ACC112 (cell line): ENCODE measurements around the gene PLAC1.

ENCODE experiments used
- H2AFZ ChIP-seq: fragments of 200-600 bp; sonication (generic); one replicate; pipeline ENCODE4 v1.6.0; 2017; ENCODE audit warnings: antibody characterized with exemption, low read length; ENCODE audit not compliant: unreplicated experiment
- H3K27ac ChIP-seq: fragments of 200-600 bp; sonication (generic); 2 replicates; pipeline ENCODE4 v1.5.1; 2014; ENCODE audit warnings: low read depth, mild to moderate bottlenecking, antibody characterized with exemption, low read length, moderate library complexity
- H3K27me3 ChIP-seq: fragments of 200-600 bp; sonication (generic); 2 replicates; pipeline ENCODE4 v1.6.1; 2014; ENCODE audit warnings: mild to moderate bottlenecking, antibody characterized with exemption, low read length, moderate library complexity, mixed read lengths; ENCODE audit not compliant: insufficient read depth
- H3K36me3 ChIP-seq: fragments of 200-600 bp; sonication (generic); 2 replicates; pipeline ENCODE4 v1.6.1; 2016; ENCODE audit warnings: mild to moderate bottlenecking, antibody characterized with exemption, low read length, moderate library complexity, mixed read lengths; ENCODE audit not compliant: insufficient read depth
- H3K4me1 ChIP-seq: fragments of 200-600 bp; sonication (generic); one replicate; pipeline ENCODE4 v1.6.1; 2016; ENCODE audit warnings: low read length, mixed read lengths; ENCODE audit not compliant: insufficient read depth, unreplicated experiment, control insufficient read depth
- H3K4me3 ChIP-seq: fragments of 200-600 bp; sonication (generic); 2 replicates; pipeline ENCODE4 v1.5.1; 2014; ENCODE audit warnings: mild to moderate bottlenecking, low read depth, low read length
- H3K79me2 ChIP-seq: fragments of 200-600 bp; sonication (generic); one replicate; pipeline ENCODE4 v1.6.0; 2016; ENCODE audit warnings: low read length; ENCODE audit not compliant: control insufficient read depth, unreplicated experiment, insufficient read depth

Gene PLAC1

DNA sequence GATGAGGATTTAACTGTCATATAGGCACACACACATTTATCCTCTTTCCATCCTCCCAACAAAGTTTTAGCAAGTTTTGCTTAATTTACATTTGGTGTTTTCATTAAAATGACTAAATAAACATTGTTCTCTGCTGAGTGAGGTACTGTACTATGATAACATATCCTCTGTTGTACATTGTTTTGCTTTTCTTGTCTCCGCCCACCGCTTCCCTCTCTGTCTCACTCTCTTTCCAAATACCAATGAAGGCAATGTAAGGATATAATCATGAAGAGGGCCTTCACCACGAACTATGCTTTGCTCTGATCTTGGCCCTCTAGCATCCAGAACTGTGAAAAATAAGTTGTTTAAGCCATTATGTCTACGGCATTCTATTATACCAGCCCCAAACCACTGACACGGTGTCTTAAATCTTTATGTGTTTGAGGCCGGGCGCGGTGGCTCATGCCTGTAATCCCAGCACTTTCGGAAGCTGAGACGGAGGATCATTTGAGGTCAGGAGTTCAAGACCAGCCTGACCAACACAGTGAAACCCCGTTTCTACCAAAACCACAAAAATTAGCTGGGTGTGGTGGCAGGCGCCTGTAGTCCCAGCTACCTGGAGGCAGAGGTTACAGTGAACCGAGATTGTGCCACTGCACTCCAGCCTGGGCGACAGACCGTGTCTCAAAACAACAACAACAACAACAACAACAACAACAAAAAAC, 133.0 kb downstream of the PLAC1 start:
- Histone ChIP-seq H3K27ac (0 out of 2 replicates have a peak overlapping the region, but pooled peaks have one; percentile 1), H3K36me3 (no peaks in the 10 kb centered on the region), H3K4me1 (peaks cover 14% of the 10 kb centered on the region), H2AFZ (no peak overlapping the region), H3K4me3 (no peak overlapping the region), H3K27me3 (no peaks in the 10 kb centered on the region), H3K79me2 (no peaks in the 10 kb centered on the region)

DNA sequence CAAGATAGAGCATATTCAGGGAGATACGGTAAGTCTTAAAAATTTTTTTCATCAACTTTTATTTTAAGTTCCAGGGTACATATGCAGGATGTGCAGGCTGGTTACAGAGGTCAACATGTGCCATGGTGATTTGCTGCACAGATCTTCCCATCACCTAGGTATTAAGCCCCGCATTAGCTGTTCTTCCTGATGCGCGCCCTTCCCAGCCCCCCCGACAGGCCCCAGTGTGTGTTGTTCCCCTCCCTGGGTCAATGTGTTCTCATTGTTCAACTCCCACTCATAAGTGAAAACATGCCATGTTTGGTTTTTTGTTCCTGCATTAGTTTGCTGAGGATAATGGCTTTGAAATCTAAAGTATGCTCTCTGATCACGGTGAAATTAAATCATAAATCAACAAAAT, 134.1 kb downstream of the PLAC1 start:
- H3K79me2 ChIP-seq, result no peaks in the 10 kb centered on the region
- H3K27ac ChIP-seq, result no peak overlapping the region
- peaks cover 14% of the 10 kb centered on the region for H3K4me1 ChIP-seq
- no peak overlapping the region for H3K4me3 ChIP-seq
- H2AFZ ChIP-seq, result no peak overlapping the region
- H3K27me3 ChIP-seq, result no peaks in the 10 kb centered on the region
- no peaks in the 10 kb centered on the region for H3K36me3 ChIP-seq

DNA sequence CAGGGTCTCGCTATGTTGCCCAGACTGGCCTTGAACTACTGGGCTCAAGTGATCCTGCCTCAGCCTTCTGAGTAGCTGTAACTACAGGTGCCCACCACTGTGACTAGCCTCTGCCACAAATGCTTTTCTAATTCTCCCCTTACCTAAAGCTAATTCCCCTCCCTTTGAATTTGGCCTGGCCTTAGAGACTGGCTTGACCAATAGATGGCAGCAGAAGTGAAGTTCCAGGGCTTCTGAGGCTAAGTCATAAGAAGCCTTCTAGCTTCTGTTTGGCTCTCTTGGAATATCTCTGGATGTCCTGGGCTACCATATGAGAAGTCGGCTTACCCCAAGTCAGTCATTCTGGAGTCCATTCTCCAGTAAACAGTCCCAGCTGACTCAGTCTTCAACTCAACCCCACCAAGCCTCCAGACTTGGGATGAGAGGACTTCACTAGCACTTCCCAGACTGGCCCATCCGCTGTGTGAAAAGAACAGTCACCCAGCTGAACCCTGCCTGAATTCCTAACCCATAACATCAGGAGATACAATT, 137.3 kb downstream of the PLAC1 start:
- Histone ChIP-seq H3K27ac (no peak overlapping the region), H2AFZ (no peak overlapping the region), H3K4me1 (peaks cover 5% of the 10 kb centered on the region), H3K27me3 (no peaks in the 10 kb centered on the region), H3K79me2 (no peaks in the 10 kb centered on the region), H3K4me3 (no peak overlapping the region), H3K36me3 (no peaks in the 10 kb centered on the region)
